ENCODE measurements around the gene ETS2. TPM values are rescaled to one million over a fixed set of nuclear protein-coding genes. Genes with fewer than 3 reads are reported as not detected.

The ETS2 gene
- polyA plus RNA-seq, 1 donor from 2014 or later = 11.6 TPM

GRCh38 chr21:38777015-38777414 is 28.7 kb upstream of the ETS2 start:
- Histone ChIP-seq H2AFZ (ENCODE audit: low read depth, low read length) (no peak overlapping the region), H3K79me2 (replicated peaks; ENCODE audit: insufficient read depth, low read length) (no peaks in the 10 kb centered on the region), H3K27me3 (ENCODE audit: insufficient read depth, low read depth, low read length) (no peaks in the 10 kb centered on the region), H3K4me3 (ENCODE audit: low read length) (no peak overlapping the region), H3K4me2 (ENCODE audit: low read length) (no peak overlapping the region), H3K9me2 (ENCODE audit: insufficient read depth, low read length) (no peaks in the 10 kb centered on the region), H4K20me1 (ENCODE audit: insufficient read depth) (no peaks in the 10 kb centered on the region), H3K9me3 (ENCODE audit: low read length) (peaks cover 5% of the 10 kb centered on the region), H3K27ac (ENCODE audit: low read length) (no peak overlapping the region), H3K36me3 (ENCODE audit: insufficient read depth, low read length) (no peaks in the 10 kb centered on the region), H3K9ac (ENCODE audit: low read length) (no peak overlapping the region), H3F3A (ENCODE audit: insufficient read depth, low read length, poor library complexity, severe bottlenecking) (no peaks in the 10 kb centered on the region)
- TF ChIP-seq POLR2AphosphoS5 (IDR thresholded peaks at IDR 0.05) = no peak
- no peak for TF ChIP-seq RAD21 (conservative IDR thresholded peaks at IDR 0.05)
- no peak for TF ChIP-seq TAF1 (IDR thresholded peaks at IDR 0.05; ENCODE audit: low read depth)
- TF ChIP-seq REST (IDR thresholded peaks at IDR 0.05; ENCODE audit: borderline replicate concordance) = no peak
- TF ChIP-seq EP300 (conservative IDR thresholded peaks at IDR 0.05; ENCODE audit: poor library complexity, severe bottlenecking) = no peak
- TF ChIP-seq CTCF (IDR thresholded peaks at IDR 0.05; ENCODE audit: poor library complexity, severe bottlenecking) = no peak
- no peak for TF ChIP-seq SMC3 (conservative IDR thresholded peaks at IDR 0.05; ENCODE audit: poor library complexity)
- TF ChIP-seq MXI1 (conservative IDR thresholded peaks at IDR 0.05; ENCODE audit: poor library complexity, severe bottlenecking) = no peak
- no peak for TF ChIP-seq EZH2 (IDR thresholded peaks at IDR 0.05; ENCODE audit: borderline replicate concordance, insufficient read depth, low read length, poor library complexity, severe bottlenecking)

DNA sequence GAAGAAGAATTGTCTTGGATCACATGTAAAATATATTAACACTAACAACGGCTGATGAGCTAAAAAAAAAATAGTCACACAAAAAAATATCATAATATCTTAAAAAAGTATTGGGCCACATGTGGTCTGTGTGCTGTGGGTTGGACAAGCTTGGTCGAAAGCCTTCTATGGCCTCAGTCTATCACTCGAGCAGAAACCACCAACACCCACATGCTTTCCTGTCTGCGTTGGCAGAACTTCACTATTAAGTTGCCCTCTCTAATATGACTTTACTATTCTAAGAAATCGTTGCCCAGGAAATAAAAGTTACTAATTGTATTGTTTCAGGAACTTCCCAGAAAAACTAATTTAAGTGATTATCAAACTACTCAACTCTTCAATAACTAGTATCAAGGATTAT is 28.2 kb upstream of the ETS2 start:
- Histone ChIP-seq H3K9ac (ENCODE audit: low read length) (no peak overlapping the region), H3K9me3 (ENCODE audit: low read length) (peaks cover 6% of the 10 kb centered on the region), H2AFZ (ENCODE audit: low read depth, low read length) (no peak overlapping the region), H3K79me2 (replicated peaks; ENCODE audit: insufficient read depth, low read length) (no peaks in the 10 kb centered on the region), H3K4me2 (ENCODE audit: low read length) (no peak overlapping the region), H3K9me2 (ENCODE audit: insufficient read depth, low read length) (no peaks in the 10 kb centered on the region), H3K4me3 (ENCODE audit: low read length) (no peak overlapping the region), H3F3A (ENCODE audit: insufficient read depth, low read length, poor library complexity, severe bottlenecking) (no peaks in the 10 kb centered on the region), H3K27ac (ENCODE audit: low read length) (no peak overlapping the region), H3K27me3 (ENCODE audit: insufficient read depth, low read depth, low read length) (no peaks in the 10 kb centered on the region), H4K20me1 (ENCODE audit: insufficient read depth) (no peaks in the 10 kb centered on the region), H3K36me3 (ENCODE audit: insufficient read depth, low read length) (no peaks in the 10 kb centered on the region)
- no peak for TF ChIP-seq REST (IDR thresholded peaks at IDR 0.05; ENCODE audit: borderline replicate concordance)
- no peak for TF ChIP-seq MXI1 (conservative IDR thresholded peaks at IDR 0.05; ENCODE audit: poor library complexity, severe bottlenecking)
- no peak for TF ChIP-seq CTCF (IDR thresholded peaks at IDR 0.05; ENCODE audit: poor library complexity, severe bottlenecking)
- no peak for TF ChIP-seq EZH2 (IDR thresholded peaks at IDR 0.05; ENCODE audit: borderline replicate concordance, insufficient read depth, low read length, poor library complexity, severe bottlenecking)
- no peak for TF ChIP-seq RAD21 (conservative IDR thresholded peaks at IDR 0.05)
- no peak for TF ChIP-seq POLR2AphosphoS5 (IDR thresholded peaks at IDR 0.05)
- TF ChIP-seq EP300 (conservative IDR thresholded peaks at IDR 0.05; ENCODE audit: poor library complexity, severe bottlenecking) = no peak
- TF ChIP-seq TAF1 (IDR thresholded peaks at IDR 0.05; ENCODE audit: low read depth) = no peak
- no peak for TF ChIP-seq SMC3 (conservative IDR thresholded peaks at IDR 0.05; ENCODE audit: poor library complexity)

Measured in neural cell (in vitro differentiated cells).